GM19467 (cell line): ENCODE measurements around the gene CXCR2.
"Not testable (repeated sequence)": the region's sequence is repeated elsewhere in the genome, so short reads cannot be mapped to it uniquely, and the experiment has no call there.

Experiments used
- ATAC-seq: cut with Tn5 transposase; IDR thresholded peaks from one replicate; pipeline ENCODE4 v1.9.1; 2021; ENCODE audit warnings: mild to moderate bottlenecking, moderate library complexity; ENCODE audit not compliant: unreplicated experiment

CXCR2 gene

GRCh38 chr2:218125626-218126080 lies at the start of gene CXCR2:
Gene CXCR2, plus strand, starts transcription at chr2:218126028. Its CDS starts 8,774 bp downstream, at chr2:218134802.
- no peak for ATAC-seq

DNA sequence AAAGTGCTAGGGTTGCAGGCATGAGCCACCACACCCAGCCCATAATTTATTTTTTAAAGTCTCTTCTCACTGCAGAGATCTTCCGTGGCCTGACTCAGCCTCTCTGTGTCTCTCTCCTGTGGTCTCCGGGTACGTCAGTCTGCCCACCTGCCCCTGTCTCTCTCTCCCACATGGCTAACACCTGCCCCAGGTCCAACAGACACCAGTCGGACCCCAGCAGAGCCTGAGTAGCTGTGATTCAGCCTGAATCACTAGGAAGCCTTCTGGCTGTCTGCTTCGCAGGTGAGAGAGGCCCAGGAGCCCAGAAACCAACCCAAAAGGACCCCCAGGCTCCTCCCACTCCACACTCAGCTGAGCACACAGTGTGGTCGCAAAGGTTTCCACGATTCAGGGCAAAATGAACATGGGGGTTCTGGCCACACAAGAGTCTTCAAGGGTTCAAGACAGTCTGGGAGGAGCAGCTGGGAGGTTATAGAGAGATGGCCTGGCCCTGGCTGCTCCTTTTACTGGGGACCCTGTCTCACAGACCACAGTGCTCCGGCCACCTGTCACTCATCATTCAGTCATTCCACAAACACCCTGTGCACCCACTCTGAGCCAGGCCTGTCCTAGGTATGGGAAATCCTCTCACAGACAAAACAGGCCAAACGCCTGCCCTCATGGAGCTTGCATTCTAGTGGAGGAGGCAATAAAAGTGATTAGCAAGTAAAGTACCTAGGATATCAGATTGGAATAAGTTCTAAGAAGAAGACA lies 48.2 kb upstream of the CXCR2 start:
- ATAC-seq, result no peak

DNA sequence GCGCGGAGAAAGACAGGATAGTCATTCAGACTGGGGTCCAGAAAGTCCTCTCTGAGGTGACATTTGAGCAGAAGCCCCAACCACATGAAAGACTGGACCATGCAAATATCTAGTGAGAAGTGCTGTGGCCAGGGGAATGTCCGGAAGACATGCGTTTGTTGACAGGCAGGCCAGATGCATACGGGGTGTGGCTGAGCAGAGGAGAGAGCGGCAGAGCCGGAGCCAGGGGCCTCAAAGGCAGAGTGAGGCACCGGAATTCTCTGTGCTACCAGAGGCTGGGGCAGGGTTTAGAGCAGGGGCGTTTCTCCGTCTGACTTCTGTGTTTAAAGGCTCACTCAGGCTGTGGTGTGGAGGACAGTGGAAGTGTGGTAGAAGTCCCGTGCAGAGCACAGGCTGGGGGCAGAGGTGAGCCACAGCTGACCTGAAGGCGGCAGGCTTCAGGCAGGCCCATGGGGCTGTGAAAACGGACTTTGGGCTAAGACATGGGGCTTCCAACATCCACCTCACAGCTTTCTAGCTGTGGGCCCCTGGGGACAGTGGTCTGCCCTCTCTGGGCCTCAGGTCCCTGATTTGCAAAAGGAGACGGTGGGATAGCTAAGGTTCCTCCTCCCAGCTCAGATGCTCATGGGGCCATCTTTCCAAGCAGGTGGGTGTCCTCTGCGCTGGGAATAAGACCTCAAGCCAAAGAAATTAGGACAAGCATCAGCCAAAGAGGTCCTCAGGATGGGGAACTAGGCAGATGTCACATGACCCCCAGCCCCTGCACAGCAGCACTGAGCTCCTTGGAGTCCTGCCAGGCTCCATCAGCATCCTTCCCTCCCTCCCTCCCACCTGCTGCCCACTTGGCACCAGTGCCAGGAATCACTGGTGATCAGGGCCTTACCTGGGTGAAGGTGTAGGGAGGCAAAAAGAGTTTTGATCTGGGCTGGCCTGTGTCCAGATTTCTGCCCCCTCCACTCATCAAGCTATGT lies 45.6 kb upstream of the CXCR2 start:
- ATAC-seq, result no peak

- ATAC-seq, result peak; percentile 90
These were observed 44.8 kb upstream of the CXCR2 start for GRCh38 chr2:218081063-218081462.

DNA sequence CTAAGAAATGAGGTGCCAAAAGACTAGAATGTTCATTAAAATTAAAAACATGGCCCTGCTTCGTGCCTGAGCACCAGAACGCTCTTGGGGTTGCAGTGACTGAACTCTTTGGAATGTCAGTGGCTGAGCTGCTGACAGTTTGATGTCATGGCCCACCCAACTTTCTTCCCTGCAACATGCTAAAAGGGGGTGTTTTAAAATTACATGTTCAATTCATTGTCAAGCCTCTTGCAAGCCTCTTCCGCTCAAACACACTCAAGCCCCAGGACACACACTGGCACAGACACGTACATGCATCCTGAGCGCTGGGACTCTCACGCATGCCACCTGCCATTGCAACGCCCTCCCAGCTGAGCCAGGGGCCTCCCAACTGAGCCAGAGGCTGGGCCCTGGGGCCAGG lies 44.1 kb upstream of the CXCR2 start:
- ATAC-seq, result no peak

GRCh38 chr2:218082586-218083351 lies 43.1 kb upstream of the CXCR2 start:
- no peak for ATAC-seq

GRCh38 chr2:218083352-218083676 lies 42.5 kb upstream of the CXCR2 start:
- ATAC-seq, result no peak

DNA sequence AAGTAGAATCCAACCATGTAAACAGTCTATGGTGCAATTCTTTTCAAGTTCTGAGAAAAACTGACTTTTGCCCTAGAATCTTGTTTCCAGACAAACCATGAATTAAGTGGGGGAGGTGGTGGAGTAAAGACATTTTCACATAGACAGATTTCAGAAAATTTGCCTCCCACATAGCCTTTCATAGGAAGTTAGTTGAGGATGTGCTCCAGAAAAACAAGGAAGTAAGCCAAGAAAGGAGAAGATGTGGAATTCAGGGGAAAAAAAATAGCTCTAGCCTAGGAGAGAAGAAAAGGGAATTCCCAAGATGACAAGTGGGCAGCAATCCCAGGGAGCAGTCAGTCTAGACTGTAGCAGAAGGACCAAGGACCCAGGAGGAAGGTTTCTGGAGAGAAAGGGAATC lies 39.4 kb upstream of the CXCR2 start:
- ATAC-seq, result no peak

GRCh38 chr2:218089259-218089658 lies 36.6 kb upstream of the CXCR2 start:
- ATAC-seq, result no peak

DNA sequence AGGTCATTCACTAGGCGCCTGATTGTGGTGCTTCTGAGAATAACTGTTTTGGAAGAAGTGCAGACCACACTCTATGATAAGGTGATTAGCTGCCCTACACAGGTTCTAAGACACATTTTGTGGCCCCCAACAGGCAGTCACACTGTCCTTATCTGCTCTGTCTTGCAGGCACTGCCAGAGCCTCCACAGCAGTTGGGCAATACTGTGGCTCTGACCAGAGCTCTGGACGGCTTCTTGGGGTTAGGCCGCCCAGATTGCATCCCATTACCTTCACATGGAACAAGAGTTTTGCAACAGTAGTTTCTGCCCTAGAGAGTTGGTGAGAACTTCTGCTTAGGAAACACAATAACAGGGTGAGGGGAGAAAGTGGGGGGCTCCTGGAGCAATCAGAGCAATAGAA lies 34.1 kb upstream of the CXCR2 start:
- ATAC-seq, result no peak

GRCh38 chr2:218093879-218094278 lies 31.9 kb upstream of the CXCR2 start:
- no peak for ATAC-seq

- ATAC-seq, result no peak
These were observed 30.0 kb upstream of the CXCR2 start for GRCh38 chr2:218095853-218096252.

- no peak for ATAC-seq
These were observed 27.9 kb upstream of the CXCR2 start for GRCh38 chr2:218097975-218098374.

DNA sequence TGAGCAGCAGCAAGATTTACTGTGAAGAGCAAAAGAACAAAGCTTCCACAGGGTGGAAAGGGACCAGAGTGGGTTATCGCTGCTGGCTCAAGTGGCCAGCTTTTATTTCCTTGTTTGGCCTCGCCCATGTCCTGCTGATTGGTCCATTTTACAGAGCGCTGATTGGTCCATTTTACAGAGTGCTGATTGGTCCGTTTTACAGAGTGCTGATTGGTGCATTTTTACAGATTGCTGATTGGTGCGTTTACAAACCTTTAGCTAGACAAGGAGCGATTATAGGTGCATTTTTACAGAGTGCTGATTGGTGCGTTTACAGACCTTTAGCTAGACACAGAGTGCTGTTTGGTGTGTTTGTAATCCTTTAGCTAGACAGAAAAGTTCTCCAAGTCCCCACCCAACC lies 17.0 kb upstream of the CXCR2 start:
- ATAC-seq, result not testable (repeated sequence)

GRCh38 chr2:218121789-218122188 lies 4.0 kb upstream of the CXCR2 start:
- ATAC-seq, result not testable (repeated sequence)

DNA sequence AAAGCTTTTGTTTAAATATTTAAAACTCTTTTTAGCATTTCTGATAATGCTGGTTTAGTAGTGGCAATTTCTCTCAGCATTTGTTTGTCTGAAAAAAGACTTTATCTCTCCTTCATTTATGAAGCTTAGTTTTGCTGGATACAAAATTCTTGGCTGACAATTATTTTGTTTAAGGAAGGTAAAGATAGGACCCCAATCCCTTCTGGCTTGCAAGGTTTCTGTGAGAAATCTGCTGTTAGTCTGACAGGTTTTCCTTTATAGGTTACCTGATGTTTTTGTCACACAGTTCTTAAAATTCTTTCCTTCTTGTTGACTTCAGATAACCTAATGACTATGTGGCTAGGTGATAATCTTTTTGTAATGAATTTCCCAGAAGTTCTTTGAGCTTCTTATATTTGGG lies 3.5 kb upstream of the CXCR2 start:
- not testable (repeated sequence) for ATAC-seq

DNA sequence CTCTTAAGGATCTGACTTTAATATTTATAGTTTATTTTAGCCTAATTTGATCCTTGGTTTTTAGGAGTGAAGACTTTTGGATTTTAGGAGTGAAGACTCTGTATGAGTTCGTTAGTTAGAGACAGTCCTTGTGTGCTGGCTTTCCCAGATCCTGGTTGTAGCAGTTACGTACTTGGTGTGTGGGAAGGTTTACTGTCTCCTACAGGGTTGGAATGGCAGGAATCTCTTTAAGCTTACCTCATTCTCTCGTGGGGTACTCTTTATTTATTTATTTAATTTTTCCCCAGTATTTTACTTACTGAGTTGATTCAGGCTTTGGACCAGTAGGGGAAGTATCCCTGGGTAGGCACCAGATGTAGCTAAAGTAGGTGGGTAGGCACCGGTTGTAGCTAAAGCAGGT lies 1.8 kb upstream of the CXCR2 start:
- no peak for ATAC-seq

DNA sequence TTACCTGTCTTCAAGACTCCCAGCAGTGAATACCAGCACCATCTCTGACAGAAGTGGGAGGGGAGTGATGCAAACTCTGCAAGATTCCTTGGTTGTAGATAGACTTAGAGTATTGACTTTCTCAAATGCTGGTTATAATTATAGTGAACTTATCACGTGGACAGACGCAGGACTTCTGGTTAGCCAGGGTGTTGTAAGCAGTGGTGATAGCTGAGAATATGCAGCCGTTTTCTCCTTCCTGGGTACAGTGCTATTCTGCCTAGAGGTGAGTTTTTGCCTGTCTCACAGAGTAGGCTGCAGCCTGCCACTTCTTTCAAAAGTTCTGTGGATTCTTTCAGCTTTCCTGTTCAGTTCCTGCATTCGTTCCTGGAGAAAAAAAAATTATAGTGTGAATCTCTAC lies 733 bp upstream of the CXCR2 start:
- ATAC-seq, result no peak

- ATAC-seq, result no peak
These were observed 2.2 kb downstream of the CXCR2 start for GRCh38 chr2:218127929-218128455.

DNA sequence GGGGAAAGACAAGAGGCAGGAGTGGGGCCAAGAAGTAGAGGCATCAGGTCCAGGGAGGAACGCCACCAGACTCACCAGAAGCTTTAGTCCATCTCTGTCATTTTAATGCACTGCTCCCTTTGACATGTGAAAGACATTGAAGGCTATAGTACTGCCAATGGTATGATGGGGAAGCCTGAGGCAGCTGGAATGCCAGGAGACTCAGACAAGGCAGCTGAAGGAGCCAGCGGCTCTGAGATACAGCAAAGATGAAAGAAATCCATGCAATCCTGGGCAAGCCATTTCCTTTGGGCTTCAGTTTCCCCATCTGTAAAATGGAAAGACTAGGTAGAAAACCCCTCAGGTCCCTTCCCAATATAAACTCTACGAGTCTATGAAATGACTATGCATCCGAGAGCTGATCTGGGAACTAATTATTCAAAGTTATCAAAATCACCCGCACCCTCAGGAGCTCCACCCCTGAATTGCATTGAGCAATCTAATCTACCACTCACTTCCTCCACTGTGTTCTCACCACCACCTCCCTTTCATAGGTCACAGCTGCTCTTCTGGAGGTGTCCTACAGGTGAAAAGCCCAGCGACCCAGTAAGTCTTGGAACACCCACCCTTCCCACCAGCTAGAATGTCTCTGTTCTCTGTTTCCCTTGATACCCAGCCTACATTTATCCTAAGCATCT lies 3.1 kb downstream of the CXCR2 start:
- ATAC-seq, result no peak
